ENCODE data around the gene MKRN1.
"Not testable (repeated sequence)": the region's sequence is repeated elsewhere in the genome, so short reads cannot be mapped to it uniquely, and the experiment has no call there.

MKRN1 gene, protein sequence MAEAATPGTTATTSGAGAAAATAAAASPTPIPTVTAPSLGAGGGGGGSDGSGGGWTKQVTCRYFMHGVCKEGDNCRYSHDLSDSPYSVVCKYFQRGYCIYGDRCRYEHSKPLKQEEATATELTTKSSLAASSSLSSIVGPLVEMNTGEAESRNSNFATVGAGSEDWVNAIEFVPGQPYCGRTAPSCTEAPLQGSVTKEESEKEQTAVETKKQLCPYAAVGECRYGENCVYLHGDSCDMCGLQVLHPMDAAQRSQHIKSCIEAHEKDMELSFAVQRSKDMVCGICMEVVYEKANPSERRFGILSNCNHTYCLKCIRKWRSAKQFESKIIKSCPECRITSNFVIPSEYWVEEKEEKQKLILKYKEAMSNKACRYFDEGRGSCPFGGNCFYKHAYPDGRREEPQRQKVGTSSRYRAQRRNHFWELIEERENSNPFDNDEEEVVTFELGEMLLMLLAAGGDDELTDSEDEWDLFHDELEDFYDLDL

DNA sequence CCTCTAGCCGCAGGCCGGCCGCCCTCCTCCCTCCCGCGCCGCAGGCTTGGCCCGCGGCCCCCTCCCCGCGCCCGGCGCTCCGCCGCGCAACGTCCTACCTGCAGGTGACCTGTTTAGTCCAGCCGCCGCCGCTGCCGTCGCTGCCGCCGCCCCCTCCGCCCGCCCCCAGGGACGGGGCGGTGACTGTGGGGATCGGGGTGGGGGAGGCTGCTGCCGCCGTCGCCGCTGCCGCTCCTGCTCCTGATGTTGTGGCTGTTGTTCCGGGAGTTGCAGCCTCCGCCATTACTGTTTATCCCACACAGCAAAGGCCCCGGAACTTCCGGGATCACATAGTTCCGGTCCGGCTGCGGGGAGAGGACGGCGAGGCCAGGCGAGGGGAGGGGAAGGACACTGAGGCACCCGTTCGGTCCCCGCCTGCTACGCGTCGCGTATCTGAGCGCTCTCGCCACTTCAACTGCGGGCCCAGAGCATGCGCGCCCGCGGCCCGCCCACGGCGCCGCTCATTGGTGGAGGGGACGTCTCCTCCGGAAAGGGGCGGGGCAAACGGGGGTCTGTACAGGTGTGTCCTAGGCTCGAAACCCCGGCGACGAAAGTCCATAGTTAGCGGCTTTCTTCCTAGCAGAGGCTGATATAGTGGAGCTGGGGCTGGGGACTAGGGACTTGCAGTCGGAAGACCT is at the start of gene MKRN1:
Gene MKRN1, minus strand, starts transcription at position 444 of the 677 bp plus-strand sequence. Its CDS starts 161 bp downstream, at position 283.
- peak; percentile 92 for DNase-seq

GRCh38 chr7:140526787-140527664 is 47.7 kb upstream of the MKRN1 start:
- DNase-seq = no peak

DNA sequence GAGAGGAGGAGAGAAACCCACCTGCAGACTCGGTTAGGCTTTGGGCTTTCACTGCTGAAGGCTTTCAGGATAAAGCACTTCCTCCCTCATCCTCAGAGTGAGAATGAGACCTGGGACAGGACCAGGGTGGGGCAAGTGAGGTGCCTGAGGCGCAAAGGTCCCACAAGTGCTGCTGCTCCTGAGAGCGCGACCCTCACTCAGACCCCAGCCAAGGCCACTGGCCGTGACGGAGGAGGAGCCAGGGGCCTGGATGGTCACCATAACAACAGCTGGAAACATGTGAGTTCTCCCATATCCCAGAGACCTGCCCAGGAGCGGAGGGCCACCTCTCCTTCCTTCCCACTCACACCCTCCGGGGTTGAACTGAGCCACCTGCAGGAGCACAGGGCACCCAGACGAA is 46.9 kb upstream of the MKRN1 start:
- no peak for DNase-seq

- no peak for DNase-seq
These were observed 46.4 kb upstream of the MKRN1 start for GRCh38 chr7:140525743-140526142.

GRCh38 chr7:140521421-140521820 is 42.1 kb upstream of the MKRN1 start:
- DNase-seq = no peak

GRCh38 chr7:140519007-140519399 is 39.7 kb upstream of the MKRN1 start:
- no peak for DNase-seq

- no peak for DNase-seq
These were observed 39.2 kb upstream of the MKRN1 start for GRCh38 chr7:140518370-140519006.

DNA sequence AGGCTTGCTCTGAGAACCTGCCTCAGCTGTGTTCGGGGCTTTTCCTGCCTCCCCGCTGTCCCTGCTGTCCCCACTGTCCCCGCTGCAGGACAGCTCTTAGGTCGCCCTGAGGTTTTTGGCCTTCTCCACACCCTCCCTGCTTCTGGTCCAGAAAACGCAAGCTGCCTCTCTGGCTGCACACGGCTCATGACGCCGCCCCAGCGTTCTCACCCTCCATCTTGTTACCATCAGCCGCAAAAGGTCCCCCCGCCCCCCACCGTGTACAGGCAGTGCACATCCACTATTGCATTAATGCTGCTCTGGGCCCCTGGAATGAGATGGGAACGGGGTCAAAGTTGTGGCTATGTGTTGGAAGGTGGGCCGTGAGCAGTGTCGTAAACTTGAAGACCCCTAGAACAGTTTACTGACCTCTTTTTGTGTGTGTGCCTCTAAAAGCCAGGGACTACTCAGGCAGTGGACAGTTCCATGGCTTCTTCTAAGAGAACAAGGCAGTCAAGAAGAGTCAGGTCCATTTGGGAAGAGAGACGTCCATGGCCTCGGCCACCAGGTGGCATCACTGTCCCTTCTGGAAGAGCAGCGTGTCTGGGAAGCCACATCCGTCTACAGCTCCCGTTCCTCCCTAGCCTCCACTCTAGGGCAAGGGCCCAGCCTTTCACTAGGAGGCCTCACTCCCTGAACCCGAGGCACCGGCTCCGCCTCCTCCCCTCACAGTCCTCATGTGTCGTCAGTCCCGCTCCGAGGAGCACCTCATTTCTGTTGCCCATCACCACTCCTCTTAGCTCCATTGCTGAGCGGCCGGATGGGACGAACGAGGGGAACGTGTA is 38.5 kb upstream of the MKRN1 start:
- peak; percentile 93 for DNase-seq

GRCh38 chr7:140512317-140513000 is 33.2 kb upstream of the MKRN1 start:
- DNase-seq = no peak

GRCh38 chr7:140509789-140510188 is 30.5 kb upstream of the MKRN1 start:
- DNase-seq = no peak

DNA sequence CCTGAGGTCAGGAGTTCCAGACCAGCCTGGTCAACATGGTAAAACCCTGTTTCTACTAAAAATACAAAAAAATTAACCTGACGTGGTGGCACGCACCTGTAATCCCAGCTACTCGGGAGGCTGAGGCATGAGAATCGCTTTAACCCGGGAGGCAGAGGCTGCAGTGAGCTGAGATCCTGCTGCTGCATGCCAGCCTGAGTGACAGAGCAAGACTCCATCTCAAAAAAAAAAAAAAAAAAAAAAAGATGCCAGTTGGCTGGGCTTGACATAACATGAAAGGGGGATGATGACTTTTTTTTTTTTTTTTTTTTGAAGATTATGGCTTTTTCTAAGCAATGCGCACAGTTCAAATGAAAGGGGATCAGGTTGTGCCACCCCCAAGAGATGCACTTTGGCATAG is 28.3 kb upstream of the MKRN1 start:
- DNase-seq = not testable (repeated sequence)

GRCh38 chr7:140506788-140507464 is 27.6 kb upstream of the MKRN1 start:
- DNase-seq = no peak

GRCh38 chr7:140501966-140502365 is 22.7 kb upstream of the MKRN1 start:
- no peak for DNase-seq

- DNase-seq = not testable (repeated sequence)
These were observed 18.5 kb upstream of the MKRN1 start for GRCh38 chr7:140497807-140498206.

GRCh38 chr7:140497241-140497769 is 18.0 kb upstream of the MKRN1 start:
- no peak for DNase-seq

DNA sequence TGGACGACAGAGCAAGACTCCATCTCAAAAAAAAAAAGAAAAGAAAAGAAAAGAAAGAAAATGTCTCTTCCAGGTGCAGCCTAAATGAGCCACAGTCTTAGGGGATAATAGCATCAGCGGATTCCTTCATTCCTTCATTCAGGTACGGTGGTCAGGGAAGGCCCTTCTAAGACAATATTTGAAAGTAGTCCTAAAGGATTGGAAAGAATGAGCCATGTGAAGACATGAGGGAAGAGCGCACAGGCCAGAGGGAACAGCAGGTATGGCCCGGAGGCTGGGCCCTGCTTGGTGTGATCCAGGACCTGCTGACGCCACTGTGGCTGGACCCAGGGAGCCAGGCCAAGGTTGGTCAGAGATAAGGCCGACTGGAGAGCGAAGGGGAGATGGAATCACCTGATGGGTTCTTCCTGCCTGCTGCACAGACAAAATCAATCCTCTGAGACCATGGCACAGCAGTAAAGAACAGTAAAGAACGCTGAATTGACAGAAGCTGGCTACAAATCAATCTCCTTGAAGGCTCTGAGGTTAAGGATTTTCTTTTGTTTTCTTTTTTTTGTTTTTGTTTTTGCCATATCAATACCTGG is 16.3 kb upstream of the MKRN1 start:
- no peak for DNase-seq

- no peak for DNase-seq
These were observed 15.6 kb upstream of the MKRN1 start for GRCh38 chr7:140494867-140495266.

GRCh38 chr7:140489026-140489359 is 9.7 kb upstream of the MKRN1 start:
- DNase-seq = no peak

GRCh38 chr7:140485500-140486265 is 6.4 kb upstream of the MKRN1 start:
- no peak for DNase-seq

Data from right forelimb (tissue), 1 donor.